OCI-LY7 (cell line): ENCODE measurements around the gene RPRD1B. TPM values are rescaled to one million over a fixed set of nuclear protein-coding genes. Genes with fewer than 3 reads are reported as not detected.

Experiments
- BruUV-seq: library from RNA; stranded (reverse); fragments of 400-500 nt; replicated peaks from 2 replicates; lab custom pipeline; 2021; lab: Mats Ljungman, UMichigan
- CTCF ChIA-PET: fragments of 300-600 bp; sonication (Branson Sonifier 250); formaldehyde crosslinking; loops from one replicate; lab custom pipeline; 2022; ENCODE audit warnings: antibody characterized with exemption; ENCODE audit not compliant: unreplicated experiment; lab: Charles Lee
- POLR2A ChIA-PET: fragments of 300-600 bp; sonication (Branson Sonifier 250); formaldehyde crosslinking; loops from one replicate; lab custom pipeline; 2022; ENCODE audit warnings: antibody characterized with exemption; lab: Charles Lee
- DNase-seq: peaks from one replicate; pipeline ENCODE4 v3.0.0-alpha.2; 2015; ENCODE audit warnings: low spot score
- H2AFZ ChIP-seq: fragments of 200-600 bp; sonication (generic), shearing (Covaris generic); 2 replicates; pipeline ENCODE4 v1.6.1; 2014; ENCODE audit warnings: mild to moderate bottlenecking, antibody characterized with exemption, low read length, moderate library complexity
- H3K27ac ChIP-seq: fragments of 200-600 bp; sonication (generic); 2 replicates; pipeline ENCODE4 v1.5.1; 2014; ENCODE audit warnings: mixed run types, low read depth, mild to moderate bottlenecking, moderate library complexity, low read length, inconsistent platforms; ENCODE audit not compliant: poor library complexity, severe bottlenecking
- H3K36me3 ChIP-seq: fragments of 200-600 bp; sonication (generic); 2 replicates; pipeline ENCODE4 v1.6.1; 2014; ENCODE audit warnings: mild to moderate bottlenecking, antibody characterized with exemption, low read length, moderate library complexity, mixed read lengths; ENCODE audit not compliant: insufficient read depth
- H3K4me1 ChIP-seq: fragments of 200-600 bp; sonication (generic); 2 replicates; pipeline ENCODE4 v1.5.1; 2014; ENCODE audit warnings: mild to moderate bottlenecking, low read length; ENCODE audit not compliant: insufficient read depth, poor library complexity, severe bottlenecking
- H3K4me2 ChIP-seq: fragments of 200-600 bp; sonication (generic); 2 replicates; pipeline ENCODE4 v1.6.1; 2014; ENCODE audit warnings: mild to moderate bottlenecking, low read length
- H3K4me3 ChIP-seq: fragments of 200-600 bp; sonication (generic); 2 replicates; pipeline ENCODE4 v1.5.1; 2014; ENCODE audit warnings: mild to moderate bottlenecking, low read depth, low read length; ENCODE audit not compliant: poor library complexity, severe bottlenecking
- H3K79me2 ChIP-seq: fragments of 200-600 bp; sonication (generic); 2 replicates; pipeline ENCODE4 v1.6.1; 2016; ENCODE audit warnings: low read depth, mild to moderate bottlenecking, low read length, moderate library complexity, mixed read lengths; ENCODE audit not compliant: insufficient read depth
- H3K9me2 ChIP-seq: fragments of 200-600 bp; sonication (generic); 2 replicates; pipeline ENCODE4 v1.6.1; 2016; ENCODE audit warnings: mild to moderate bottlenecking, low read length, mixed read lengths; ENCODE audit not compliant: insufficient read depth
- H3K9me3 ChIP-seq: fragments of 200-600 bp; sonication (generic); 2 replicates; pipeline ENCODE4 v1.6.1; 2014; ENCODE audit warnings: mild to moderate bottlenecking, mixed run types, low read length, mixed read lengths
- H4K20me1 ChIP-seq: fragments of 200-600 bp; sonication (generic); 2 replicates; pipeline ENCODE4 v1.6.1; 2014; ENCODE audit warnings: mild to moderate bottlenecking, antibody characterized with exemption, low read length, moderate library complexity, mixed read lengths; ENCODE audit not compliant: insufficient read depth
- EZH2phosphoT487 ChIP-seq: fragments of 200-600 bp; sonication (generic); IDR thresholded peaks from 2 replicates; pipeline ENCODE4 v1.6.1; 2018; ENCODE audit warnings: low read depth, borderline replicate concordance, mild to moderate bottlenecking, mixed run types, antibody characterized with exemption, low read length, moderate library complexity, mixed read lengths
- intact Hi-C: fragments of 100-400 bp; cut with micrococcal nuclease; formaldehyde crosslinking; loops from one replicate; pipeline ENCODE4 v1.10.0; 2022; ENCODE audit not compliant: unreplicated experiment
- total RNA-seq, 2 experiments: library from RNA; depleted of rRNA in 1 of 2; stranded (reverse); fragments of >200 nt in 1 of 2; shearing (Covaris generic) in 1 of 2; gene quantifications; 2 replicates each; pipeline ENCODE4 v1.2.3, GENCODE V29; 2014 to 2022
- TF ChIP-seq, protein P1 (sequence below): fragments of 200-600 bp; sonication (generic); conservative IDR thresholded peaks from 2 replicates; pipeline ENCODE4 v1.5.1; 2014; ENCODE audit warnings: mild to moderate bottlenecking, antibody characterized with exemption, low read length, moderate library complexity, mixed read lengths

RPRD1B gene
- total RNA-seq, 2 experiments from 2014 or later = 45.6 to 67.9 TPM

- Histone ChIP-seq H3K4me1 (no peaks in the 10 kb centered on the region), H3K36me3 (peaks cover 93% of the 10 kb centered on the region), H3K79me2 (no peaks in the 10 kb centered on the region), H2AFZ (no peak overlapping the region), H4K20me1 (no peaks in the 10 kb centered on the region), H3K27ac (no peak overlapping the region), H3K4me3 (no peak overlapping the region), H3K4me2 (no peak overlapping the region), H3K9me2 (no peaks in the 10 kb centered on the region), H3K9me3 (no peaks in the 10 kb centered on the region)
- no TSS peak for BruUV-seq
- POLR2A ChIA-PET = interaction anchor here (0.9 kb wide), 1 partner anchor 10 kb away, joined by 6 read pairs; no protein-coding TSS in a partner anchor
- TF ChIP-seq, protein P1, sequence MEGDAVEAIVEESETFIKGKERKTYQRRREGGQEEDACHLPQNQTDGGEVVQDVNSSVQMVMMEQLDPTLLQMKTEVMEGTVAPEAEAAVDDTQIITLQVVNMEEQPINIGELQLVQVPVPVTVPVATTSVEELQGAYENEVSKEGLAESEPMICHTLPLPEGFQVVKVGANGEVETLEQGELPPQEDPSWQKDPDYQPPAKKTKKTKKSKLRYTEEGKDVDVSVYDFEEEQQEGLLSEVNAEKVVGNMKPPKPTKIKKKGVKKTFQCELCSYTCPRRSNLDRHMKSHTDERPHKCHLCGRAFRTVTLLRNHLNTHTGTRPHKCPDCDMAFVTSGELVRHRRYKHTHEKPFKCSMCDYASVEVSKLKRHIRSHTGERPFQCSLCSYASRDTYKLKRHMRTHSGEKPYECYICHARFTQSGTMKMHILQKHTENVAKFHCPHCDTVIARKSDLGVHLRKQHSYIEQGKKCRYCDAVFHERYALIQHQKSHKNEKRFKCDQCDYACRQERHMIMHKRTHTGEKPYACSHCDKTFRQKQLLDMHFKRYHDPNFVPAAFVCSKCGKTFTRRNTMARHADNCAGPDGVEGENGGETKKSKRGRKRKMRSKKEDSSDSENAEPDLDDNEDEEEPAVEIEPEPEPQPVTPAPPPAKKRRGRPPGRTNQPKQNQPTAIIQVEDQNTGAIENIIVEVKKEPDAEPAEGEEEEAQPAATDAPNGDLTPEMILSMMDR = no peak
- no peak for TF ChIP-seq EZH2phosphoT487
- DNase-seq = no peak
- intact Hi-C loops = no loop called here
- CTCF ChIA-PET = no interaction called here
Observed at GRCh38 chr20:38000293-38000692, 33.3 kb upstream of the RPRD1B start.

DNA sequence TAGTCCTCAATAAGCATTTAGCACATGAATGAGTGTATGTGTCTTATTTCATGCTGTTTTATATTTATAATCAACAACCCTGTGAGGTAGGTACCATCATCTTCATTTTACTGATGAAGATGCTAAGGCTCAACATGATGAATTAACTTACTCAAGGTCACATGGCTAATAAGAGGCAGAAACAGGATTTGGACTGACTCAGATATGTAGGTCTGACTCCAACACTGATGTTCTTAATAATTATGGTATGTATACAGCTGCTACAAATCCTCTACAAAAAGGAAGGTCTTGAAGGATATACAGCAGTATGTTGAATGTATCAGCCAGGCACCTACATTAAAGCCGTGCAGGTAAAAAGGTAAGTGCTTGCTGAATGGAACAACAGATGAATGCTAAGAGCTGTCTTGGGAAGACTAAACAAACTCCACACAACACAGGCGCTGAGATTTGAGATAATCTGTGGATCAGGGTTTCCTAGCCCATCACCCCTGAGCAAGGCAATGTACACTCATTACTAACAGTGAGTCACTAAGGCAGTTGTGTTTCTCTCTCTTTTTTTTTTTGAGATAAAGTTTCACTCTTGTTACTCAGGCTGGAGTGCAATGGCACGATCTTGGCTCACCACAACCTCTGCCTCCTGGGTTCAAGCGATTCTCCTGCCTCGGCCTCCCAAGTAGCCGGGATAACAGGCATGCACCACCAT, 32.2 kb upstream of the RPRD1B start:
- H4K20me1 ChIP-seq = no peaks in the 10 kb centered on the region
- ChIA-PET CTCF (no interaction called here), POLR2A (interaction anchor here (0.9 kb wide), 1 partner anchor 9 kb away, joined by 6 read pairs; no protein-coding TSS in a partner anchor)
- H3K4me1 ChIP-seq = no peaks in the 10 kb centered on the region
- no peak overlapping the region for H3K4me2 ChIP-seq
- H3K9me2 ChIP-seq = no peaks in the 10 kb centered on the region
- H2AFZ ChIP-seq = no peak overlapping the region
- H3K27ac ChIP-seq = no peak overlapping the region
- no peaks in the 10 kb centered on the region for H3K9me3 ChIP-seq
- no TSS peak for BruUV-seq
- intact Hi-C loops = no loop called here
- H3K4me3 ChIP-seq = no peak overlapping the region
- DNase-seq = no peak
- TF ChIP-seq EZH2phosphoT487 = no peak
- TF ChIP-seq, protein P1 = no peak
- H3K36me3 ChIP-seq = peaks cover 91% of the 10 kb centered on the region
- no peaks in the 10 kb centered on the region for H3K79me2 ChIP-seq

GRCh38 chr20:38001981-38002380, 31.6 kb upstream of the RPRD1B start:
- no peak for DNase-seq
- TF ChIP-seq EZH2phosphoT487 = no peak
- TF ChIP-seq, protein P1 = no peak
- no TSS peak for BruUV-seq
- CTCF ChIA-PET = no interaction called here
- no peak overlapping the region for H3K27ac ChIP-seq
- H3K4me1 ChIP-seq = no peaks in the 10 kb centered on the region
- no peak overlapping the region for H3K4me2 ChIP-seq
- H3K79me2 ChIP-seq = no peaks in the 10 kb centered on the region; the same call in 1 of the 2 replicates
- POLR2A ChIA-PET = no interaction called here
- H3K4me3 ChIP-seq = no peak overlapping the region
- H3K9me3 ChIP-seq = no peaks in the 10 kb centered on the region
- no peaks in the 10 kb centered on the region for H3K9me2 ChIP-seq
- no peaks in the 10 kb centered on the region for H4K20me1 ChIP-seq
- peaks cover 86% of the 10 kb centered on the region for H3K36me3 ChIP-seq
- no peak overlapping the region for H2AFZ ChIP-seq
- intact Hi-C loops = no loop called here
